Measurements from ENCODE around the gene ETFB.

ETFB gene

DNA sequence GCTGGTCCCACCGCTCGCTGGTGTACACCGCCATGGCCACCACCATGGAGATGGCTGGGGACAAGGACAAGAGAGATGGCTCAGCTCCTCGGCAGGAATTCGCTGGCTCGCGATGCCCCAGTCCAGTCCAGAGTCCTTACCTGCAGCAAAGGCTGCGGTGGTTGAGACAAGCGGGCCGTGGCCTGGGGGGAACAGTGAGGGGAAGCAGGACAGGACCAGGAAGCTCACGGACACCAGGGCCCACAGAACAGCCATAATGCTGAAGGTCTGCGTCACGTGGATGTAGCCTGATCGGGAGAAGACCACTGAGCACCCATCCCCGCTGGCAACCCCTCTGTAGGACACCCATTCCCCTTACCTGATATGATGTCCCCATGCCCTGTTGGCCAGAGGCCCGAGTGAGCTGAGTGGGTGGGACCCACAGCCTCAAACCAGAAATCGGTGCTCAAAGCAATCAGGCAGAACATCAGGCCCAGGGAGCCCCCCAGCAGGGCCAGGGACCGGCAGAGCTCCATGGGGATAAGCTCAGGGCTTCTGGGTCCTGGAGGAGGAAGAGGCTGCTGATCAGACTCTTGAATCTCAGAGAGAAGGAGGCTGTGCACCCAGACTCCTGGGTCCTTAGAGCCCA, 5.9 kb upstream of the ETFB start:
- DNase-seq, result no peak

DNA sequence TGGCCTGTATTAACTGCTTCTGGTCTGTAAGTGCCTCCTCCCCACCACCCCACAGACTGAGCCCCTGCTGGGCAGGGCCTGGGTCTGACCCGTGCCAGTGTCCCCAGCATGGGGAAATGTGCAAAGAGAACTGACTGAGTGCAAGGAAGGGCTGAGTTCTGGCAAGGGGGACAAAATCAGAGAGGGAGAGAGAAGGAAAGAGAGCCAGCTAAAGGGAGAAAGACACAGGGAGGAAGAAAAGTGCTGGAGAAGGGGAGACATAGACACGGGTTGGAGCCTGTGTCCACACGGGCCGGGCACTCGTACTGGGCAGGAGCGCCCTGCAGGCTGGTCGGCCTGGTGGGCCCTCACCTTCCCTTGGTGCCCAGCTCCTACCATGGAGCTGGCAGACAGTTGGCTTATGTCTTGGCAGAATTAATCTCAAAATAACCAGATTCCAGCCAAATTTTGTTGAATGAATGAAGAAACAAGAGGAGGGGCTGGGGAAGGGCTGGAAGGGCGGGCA, 5.0 kb upstream of the ETFB start:
- no peak for DNase-seq

DNA sequence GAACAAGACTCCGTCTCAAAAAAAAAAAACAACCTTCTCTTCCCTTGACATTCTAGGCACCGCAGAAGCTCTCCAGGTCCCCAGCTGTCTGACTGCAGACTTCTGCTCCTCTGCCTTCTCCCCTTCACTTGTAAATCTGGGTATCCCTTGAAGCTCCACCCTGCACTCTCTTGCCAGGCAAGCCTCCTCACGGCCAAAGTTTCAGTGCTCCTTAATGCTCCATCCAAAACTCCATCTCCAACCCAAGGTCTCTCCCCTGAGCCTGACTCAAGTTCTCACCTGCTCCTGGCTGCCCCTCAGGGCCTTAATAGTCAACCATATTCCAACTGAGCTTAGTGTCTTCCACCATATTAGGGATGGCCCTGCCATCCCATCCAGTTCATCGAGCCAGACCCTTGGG, 4.0 kb upstream of the ETFB start:
- no peak for DNase-seq

DNA sequence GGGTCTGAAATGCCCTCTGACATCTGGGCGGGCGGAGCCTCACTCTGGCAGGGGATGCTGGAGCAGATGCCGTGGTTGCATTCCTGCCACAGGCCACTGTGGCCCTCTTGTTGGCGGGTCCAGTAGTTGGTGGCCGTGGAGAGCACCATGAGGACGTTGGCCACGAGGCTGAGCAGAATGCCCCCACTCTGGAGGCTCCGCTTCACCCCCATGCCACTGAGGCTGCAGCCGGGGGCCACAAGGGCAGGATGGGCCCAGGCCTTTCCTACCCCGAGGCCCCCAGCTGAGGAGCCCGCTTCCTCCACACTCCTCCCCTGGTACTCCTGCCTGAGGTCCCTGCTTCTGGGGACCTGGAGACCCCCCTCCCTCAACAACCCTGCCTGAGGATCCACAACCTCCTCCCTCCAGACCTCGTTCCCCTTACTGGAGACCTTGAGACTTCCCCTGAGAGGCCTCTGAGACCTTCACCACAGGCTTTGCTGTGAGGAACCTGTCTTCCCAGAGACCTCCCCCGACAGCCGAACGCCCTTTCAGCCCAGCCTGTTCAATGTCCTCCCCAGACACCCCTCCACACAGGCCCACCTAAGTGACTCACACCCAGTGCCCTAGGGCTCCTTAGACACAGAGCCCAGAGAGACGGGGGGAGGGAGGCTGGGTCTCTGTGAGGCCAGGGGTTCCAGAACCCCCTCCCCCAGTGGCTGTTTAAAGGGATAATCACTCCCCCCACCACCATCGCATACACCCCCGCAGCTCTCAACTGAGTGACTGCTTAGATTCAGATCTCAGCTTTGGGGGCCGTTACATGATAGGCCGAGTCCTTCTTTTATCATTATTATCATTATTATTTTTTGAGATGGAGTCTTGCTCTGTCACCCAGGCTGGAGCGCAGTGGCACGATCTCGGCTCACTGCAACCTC, 2.4 kb upstream of the ETFB start, which contains the start of gene CLDND2:
Gene CLDND2, minus strand, starts transcription at position 638 of the 917 bp plus-strand sequence. Its CDS starts 426 bp downstream, at position 212.
- DNase-seq, result no peak

DNA sequence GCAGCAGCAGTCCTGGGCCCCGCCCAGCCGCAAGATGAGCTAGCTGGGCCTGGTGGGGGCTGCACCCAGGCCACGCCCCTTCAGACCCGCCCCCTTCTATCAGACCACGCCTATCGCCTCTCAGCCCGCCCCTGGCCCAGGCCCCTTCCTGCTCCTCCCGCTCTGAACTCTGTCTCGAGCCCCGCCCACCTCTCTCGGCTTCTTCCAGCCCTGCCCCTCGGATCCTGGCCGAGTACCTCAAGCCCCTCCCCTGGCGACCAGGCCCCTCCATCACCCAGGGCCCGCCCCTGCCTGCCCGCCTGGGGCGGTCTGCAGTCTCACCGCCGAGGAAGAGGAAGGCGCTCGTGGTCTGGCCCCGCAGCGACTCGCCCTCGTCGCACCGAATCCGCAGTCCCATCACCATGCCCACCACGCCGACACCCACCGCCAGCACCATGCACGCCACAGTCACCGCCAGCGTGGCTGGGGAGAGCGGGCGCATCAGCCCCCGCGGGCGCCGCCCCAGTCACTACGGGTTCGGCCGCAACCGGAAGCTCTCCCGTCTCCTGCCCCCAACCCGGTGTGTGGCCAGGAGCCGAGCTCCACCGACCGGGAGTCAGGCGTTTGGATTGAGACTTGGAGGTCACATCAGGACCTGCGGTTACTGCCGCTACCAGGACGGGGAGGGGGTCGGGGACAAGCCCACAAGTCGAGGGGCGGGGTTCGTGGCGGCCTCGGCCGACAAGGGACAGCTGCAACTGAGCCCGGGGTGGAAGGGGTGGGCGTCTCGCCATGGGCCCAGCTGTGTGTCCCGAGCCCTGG, 1.6 kb upstream of the ETFB start:
- peak; percentile 97 for DNase-seq

DNA sequence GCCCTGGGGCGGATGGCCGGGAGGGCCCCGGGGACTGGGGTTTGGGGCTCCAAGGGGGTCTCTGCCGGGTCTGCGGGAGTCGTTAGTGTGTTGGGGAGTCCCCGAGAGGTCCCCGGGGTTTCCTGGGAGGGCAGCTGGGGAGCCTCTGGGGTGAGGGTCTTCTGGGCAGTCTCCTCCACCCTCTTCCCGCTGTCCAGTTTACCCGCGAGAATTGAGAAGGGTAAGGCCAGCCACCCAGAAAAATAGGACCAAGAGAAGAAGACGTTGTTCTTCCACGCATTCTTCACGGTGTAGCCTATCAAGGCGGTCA, 1.0 kb upstream of the ETFB start:
- DNase-seq, result peak in 1 of 2 donors; percentile 29

DNA sequence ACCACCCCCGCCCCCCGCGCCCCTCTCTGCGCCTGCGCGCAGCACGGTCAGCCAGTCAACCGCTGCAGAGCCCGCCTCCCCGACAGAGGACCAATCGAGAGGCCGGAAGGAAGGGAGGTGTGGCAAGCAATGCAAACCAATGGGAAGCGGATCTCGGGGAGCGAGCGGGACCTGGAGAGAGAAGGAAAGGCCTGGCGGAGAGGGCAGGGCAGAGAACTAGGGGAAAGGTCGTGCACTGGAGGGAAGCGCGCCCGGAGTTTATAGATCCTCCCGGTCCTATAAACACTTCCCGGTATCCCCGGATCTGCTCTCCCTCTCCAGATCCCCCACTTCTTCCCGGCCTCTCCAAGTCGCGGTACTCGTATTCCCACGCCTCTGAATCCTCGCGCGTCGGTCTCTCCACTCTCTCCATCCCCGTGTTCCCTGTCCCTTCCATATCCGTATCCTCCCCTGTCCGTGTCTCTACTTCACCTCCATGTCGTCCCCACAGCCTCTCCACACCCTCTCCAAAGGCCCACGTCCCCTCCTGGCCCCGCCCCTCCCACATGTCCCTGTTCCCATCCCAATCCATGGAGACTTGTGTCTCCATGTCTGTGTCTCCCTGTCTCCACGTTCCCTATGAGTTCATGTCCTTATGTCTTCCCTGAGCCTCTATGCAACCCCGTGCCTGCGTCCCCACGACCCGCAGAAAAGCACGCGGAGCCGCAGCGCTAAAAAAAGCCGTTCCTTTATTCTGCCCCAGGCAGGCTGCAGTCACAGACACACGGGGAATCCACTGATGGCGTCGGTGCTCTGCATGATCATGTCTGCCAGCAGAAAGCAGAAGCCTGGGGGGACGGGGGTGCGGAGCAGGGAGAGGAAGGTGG, 434 bp upstream of the ETFB start:
- DNase-seq, result peak; percentile 93 to 94

DNA sequence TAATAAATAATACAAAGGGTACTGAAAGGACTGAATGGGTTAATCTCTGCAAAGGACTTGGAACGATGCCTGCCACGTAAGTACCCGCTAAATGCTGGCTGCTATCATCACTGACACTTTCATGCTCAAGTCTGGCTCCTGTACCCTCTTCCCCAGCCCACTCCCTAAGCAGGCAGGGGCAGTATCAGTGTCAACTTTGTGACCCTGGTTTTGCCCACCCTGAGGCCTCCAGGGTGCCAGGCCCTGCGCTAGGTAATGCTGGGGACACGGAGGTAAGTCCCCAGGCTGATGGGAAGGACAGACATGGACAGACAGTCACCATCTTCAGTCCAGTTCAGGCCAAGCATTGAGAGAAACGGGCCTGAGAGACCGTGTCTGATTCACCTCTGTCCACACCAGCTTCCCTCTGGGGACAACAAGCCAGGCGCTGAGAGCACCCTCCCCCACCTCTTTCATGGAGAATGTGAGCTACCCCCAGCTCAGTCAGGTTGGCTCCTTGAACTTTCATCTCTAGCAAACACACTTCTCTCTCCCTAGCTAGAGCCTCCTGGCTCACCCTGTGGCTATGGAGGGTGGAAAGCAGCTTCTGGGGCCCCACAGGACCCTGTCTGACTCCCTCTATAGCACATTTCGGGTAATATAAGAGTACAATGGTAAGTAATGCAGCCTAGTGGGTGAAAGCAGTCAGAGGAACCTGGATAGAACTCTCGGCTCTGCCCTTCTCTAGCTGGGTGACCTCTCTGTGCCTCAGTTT, 800 bp downstream of the ETFB start:
- no peak for DNase-seq

DNA sequence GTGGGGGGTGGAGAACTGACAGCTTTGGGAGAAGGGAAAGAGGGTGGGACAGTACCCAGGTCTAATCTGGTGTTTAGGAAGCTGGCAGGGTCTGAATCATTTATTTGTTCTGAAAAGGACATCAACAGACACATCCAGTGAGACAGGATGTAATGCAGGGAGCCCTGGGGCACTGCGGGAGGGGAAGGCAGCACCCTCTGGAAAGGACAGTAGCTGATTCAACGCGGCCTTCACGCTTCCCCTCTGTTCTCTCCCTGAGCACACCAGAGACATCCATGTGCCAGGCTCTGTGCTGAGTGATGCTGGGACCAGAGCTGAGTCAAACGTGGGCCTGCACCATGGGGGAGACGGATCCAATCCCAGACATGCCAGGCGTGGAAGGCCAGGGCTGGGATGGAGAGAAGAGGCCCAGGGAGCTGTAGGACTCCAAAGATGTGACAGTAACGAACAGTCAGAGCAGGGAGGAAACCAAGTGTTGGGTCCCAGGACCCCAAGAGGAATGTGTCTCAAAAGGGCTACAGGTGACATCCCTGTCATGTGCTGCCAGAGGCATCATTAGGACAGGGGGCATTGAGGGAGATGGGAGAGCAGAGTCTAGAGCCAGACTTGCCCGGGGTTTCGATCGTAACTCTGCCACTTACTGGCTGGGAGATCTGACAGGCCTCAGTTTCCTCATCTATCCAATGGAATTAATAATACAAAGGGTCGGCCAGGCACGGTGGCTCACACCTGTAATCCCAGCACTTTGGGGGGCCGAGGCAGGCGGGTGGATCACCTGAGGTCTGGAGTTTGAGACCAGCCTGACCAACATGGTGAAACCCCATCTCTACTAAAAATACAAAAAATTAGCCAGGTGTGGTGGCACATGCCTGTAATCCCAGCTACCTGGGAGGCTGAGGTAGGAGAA, 1.7 kb downstream of the ETFB start:
- no peak for DNase-seq

DNA sequence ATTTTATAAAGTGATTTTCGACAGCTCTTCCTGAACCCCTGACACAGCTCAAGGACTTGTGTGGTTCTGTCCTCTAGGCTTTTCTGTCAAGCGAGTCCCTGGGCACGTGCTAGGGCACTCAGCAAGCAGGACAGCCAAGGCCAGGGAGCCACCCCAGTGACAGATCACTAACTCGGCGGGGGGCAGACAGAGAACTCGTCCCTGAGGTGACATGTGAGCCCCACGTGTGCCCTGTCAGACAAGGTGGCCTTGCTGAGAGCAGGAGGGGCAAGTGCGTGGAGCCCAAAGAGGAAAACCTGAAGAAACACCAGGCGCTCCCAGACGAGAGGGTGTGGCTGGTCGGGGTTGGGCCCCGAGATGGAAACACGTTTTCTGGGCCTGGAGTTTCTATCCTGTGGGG, 4.9 kb downstream of the ETFB start:
- DNase-seq, result no peak

DNA sequence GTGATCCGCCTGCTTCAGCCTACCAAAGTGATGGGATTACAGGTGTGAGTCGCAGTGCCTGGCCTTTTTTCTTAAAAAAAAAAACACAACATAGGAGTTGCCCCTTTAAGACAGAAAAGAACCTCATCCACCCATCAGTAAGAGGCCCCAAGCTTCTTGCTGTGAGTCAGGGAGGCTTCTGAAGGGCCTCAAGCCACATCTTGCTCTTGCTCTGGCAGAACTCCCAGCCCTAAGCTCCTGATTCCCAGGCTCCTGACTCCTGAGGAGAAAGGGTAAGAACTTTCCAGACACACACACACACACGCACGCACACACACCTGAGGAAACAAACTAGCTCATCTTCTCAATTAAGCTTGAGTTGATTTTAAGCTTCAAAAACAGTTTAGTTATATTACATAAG, 6.9 kb downstream of the ETFB start:
- DNase-seq, result no peak

DNA sequence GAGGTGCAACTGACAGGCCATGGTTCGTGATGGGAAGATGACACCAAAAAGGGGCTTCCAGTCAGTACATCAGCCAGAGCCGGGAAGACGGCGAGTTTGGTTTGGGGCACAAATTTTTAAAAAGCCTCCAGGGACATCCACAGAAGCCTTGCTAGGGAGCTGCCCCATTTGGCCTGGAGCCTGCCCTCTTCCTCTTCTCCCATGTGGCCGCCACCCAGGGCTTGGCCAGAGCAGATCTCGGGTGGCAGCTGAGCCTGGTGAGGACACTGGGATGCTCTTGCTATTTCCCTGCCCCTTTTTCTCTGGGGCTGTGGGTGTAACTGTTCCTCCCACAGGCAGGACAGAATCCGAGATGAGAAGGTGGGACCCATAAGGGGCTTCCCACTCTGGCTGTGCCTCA, 8.2 kb downstream of the ETFB start:
- no peak for DNase-seq

DNA sequence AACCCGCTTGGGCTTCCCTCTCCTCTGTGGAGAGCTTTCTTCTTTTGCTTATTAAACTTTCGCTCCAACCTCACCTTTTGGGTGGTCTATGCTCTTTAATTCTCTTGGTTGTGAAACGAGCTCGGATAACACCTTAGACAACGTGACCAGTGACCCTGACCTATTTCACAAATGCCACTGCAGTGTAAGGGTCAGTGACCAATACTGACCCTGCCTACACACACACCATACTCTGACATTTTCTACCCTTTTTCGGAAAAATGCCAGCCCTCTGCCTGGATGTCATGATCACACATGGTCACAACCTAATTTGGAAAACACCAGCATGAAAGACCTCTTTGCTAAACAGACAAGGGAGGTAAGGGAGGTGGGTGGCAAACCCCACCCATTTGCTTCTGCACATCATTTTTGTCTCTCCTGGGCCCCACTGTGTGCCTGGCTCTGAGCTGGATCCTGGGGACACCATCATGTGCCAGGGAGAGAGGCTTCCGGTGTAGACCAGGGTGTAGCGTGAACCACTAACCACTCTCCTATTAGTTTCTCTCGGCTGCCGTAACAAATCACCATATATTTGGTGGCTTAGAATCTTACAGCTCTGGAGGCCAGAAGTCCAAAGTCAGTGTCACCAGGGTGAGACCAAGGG, 9.9 kb downstream of the ETFB start:
- DNase-seq, result no peak

DNA sequence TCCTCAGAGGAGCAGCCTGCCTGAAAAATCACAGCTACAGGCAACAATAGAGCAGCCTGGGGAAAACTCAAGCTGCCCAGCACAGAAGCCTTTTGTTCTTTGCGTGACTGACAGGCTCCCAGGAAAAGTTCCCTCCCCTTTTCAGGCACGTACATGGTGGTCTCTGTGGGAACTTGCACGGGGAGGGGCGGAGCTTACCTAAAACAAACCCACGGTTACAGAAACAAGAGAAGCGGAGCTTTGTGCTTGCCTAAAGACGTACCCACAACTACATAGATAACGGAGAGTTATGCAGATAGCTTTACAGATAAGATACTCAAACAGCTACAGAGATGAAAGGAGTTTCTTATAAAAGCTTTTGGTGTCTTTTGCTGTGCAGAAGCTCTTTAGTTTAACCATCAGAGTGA, 11.4 kb downstream of the ETFB start:
- no peak for DNase-seq

DNA sequence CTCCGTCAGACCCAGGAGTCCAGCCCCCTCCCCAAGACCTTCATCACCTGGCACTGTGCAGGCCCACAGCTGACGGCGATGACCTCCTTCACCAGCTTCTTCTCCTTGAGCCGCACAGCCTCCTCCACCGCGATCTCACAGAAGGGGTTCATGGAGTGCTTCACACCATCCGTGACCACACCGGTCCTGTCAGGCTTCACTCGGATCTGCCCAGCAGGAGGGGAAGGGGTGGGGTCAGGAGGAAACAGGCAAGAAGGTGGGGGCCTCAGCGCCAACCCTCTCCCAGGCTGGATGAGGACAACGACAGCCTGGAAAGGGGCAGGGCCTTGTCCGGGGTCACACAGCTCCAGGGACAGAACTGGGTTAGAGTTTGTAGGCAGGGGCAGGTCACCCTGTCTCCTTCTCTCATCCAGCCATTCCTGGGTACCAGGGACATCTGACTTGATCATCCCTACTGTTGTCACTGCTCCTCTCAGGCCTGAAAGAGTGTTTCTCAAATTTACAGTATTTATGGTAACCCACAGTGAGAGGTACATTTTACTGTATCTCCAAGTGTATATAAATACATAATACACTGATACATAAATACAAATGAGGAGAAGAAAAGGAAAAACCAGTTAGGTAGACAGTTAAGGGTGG, 12.0 kb downstream of the ETFB start:
- DNase-seq, result no peak

DNA sequence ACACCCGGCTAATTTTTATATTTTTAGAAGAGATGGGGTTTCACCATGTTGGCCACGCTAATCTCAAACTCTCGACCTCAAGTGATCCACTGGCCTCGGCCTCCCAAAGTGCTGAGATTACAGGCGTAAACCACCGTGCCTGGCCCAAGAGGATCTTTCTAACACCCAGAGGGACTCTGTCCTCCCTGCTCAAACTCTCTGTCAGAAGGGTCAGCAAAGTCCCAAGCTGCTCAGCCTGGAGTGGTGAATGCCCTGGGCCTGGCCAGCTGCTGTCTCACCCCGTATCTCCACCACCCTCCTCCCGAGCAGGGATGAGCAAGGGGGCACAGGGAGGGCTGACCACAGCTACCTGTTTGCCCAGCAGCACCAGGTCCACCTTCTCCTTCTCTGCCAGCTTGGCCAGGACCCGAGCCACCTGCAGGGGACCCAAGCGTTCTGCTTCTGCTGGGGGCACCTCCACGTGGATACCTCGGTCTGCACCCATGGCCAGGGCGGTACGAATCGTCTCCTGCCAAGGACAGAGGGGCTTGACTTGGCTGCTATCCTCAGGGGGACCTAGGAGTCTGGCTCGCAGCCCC, 13.3 kb downstream of the ETFB start:
- DNase-seq, result no peak

DNA sequence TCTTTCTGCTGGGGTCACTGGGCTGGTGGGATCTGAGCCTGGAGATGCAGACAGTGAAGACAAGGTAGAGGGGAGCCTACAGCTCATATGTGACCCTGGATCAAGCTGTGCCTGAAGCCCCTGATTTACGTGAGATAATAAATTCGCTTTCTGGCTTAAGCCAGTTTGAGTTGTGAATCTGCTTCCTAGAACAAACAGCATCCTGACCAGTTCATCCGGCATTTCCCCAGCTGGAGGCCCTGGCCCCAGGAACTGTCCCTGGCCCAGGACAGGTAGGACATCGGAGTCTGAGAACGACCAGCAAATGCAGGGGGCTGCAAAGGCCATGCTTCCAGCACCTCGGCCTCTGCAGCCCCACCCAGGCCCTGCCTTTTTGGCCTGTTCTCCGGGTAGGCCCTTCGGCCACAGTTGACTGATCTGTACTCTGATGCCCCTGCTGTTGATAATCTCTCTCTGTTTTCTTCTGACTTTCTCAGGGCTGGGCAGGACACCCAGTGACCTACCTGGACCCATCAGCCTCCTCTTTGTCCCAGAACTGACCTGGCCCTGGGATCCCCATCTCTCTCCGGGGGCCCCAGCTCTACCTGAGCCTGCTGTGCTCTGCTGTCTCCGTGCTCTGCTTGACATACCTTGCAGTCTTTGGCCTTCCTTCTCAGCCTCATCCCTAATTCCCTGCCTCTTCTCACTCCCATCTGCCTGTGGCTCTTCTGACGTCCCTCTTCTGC, 14.8 kb downstream of the ETFB start:
- DNase-seq, result no peak

DNA sequence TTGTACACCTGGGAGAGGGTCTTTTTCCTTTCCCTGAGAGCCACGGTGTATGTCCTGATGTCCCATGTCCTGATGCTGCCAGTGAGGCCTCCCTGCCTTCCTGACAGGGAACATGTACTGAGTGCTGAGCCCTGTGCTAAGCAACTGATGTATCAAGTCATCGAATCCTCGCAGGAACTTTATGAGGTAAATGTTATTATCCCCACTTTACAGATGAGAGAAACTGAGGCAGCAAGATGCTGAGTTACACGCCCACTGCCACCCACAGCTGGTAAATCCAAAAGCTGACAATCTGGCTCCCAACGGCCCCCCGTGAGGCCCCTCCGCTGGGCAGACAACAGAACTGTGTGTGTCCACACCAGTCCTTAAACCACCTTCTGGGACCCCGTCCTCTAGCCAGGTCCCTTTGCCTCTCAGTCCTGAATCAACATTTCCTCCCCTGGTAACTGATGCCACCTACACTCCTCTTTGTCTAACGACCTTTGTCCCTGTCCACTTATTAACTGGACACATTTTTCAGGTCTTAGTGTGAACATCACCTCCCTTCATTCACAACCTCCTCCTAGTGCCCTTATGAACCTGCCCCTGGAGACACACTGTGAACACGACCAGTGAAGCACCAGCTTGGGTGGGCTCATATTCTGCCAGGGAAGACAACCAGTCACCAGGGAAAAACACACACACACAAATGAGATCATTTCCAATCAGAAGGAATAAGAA, 18.8 kb downstream of the ETFB start:
- no peak for DNase-seq
